WTC11 (cell line): Measurements from ENCODE around the gene TRIP10.

Source experiments
- CTCF ChIP-seq: fragments of 200-600 bp; IDR thresholded peaks from 2 replicates; pipeline ENCODE4 v1.8.0; 2022; ENCODE audit warnings: antibody characterized with exemption
- NFYB ChIP-seq: sonication (generic); formaldehyde crosslinking; conservative IDR thresholded peaks from 2 replicates; pipeline ENCODE4 v1.8.0; 2022; ENCODE audit warnings: low read depth, missing genetic modification reagents

GRCh38 chr19:6723738-6724137 lies 15.7 kb upstream of the TRIP10 start:
- TF ChIP-seq CTCF (no peak), NFYB (CRISPR knock-in tag) (no peak)
